Nephron progenitor cell (in vitro differentiated cells): ENCODE data around the gene PDCL3.

ENCODE experiments used
- DNase-seq: peaks from one replicate; pipeline ENCODE4 v3.0.0; 2021
- H3K27ac Mint-ChIP-seq: 2 replicates; pipeline ENCODE4 v1.8.0; 2021; ENCODE audit warnings: mild to moderate bottlenecking, moderate library complexity, mixed read lengths
- H3K27me3 Mint-ChIP-seq: 2 replicates; pipeline ENCODE4 v1.8.0; 2021; ENCODE audit warnings: mild to moderate bottlenecking, low read depth, mixed read lengths; ENCODE audit not compliant: poor library complexity
- H3K36me3 Mint-ChIP-seq: 2 replicates; pipeline ENCODE4 v1.8.0; 2021; ENCODE audit warnings: low read depth, mixed read lengths
- H3K4me1 Mint-ChIP-seq: 2 replicates; pipeline ENCODE4 v1.8.0; 2021; ENCODE audit warnings: mixed read lengths
- H3K4me3 Mint-ChIP-seq: 2 replicates; pipeline ENCODE4 v1.8.0; 2021; ENCODE audit warnings: mild to moderate bottlenecking, moderate library complexity, mixed read lengths
- H3K9me3 Mint-ChIP-seq: 2 replicates; pipeline ENCODE4 v1.8.0; 2021; ENCODE audit warnings: mild to moderate bottlenecking, moderate library complexity, mixed read lengths
- CTCF ChIP-seq: fragments of 200-600 bp; sonication (generic); IDR thresholded peaks from 2 replicates; pipeline ENCODE4 v1.5.0; 2021; ENCODE audit warnings: antibody characterized with exemption

Gene PDCL3

GRCh38 chr2:100623033-100623715, 60.4 kb downstream of the PDCL3 start:
- H3K27ac Mint-ChIP-seq = no peak overlapping the region
- H3K27me3 Mint-ChIP-seq = peaks cover 36% of the 10 kb centered on the region
- no peaks in the 10 kb centered on the region for H3K4me1 Mint-ChIP-seq
- no peak for DNase-seq
- H3K9me3 Mint-ChIP-seq = peaks cover 17% of the 10 kb centered on the region
- no peak for TF ChIP-seq CTCF
- no peak overlapping the region for H3K4me3 Mint-ChIP-seq
- H3K36me3 Mint-ChIP-seq = no peaks in the 10 kb centered on the region

- no peaks in the 10 kb centered on the region for H3K36me3 Mint-ChIP-seq
- no peak for TF ChIP-seq CTCF
- peaks cover 17% of the 10 kb centered on the region for H3K9me3 Mint-ChIP-seq
- no peaks in the 10 kb centered on the region for H3K4me1 Mint-ChIP-seq
- H3K27ac Mint-ChIP-seq = no peak overlapping the region
- H3K27me3 Mint-ChIP-seq = peaks cover 32% of the 10 kb centered on the region
- DNase-seq = no peak
- H3K4me3 Mint-ChIP-seq = no peak overlapping the region
Observed at GRCh38 chr2:100623930-100624329, 61.1 kb downstream of the PDCL3 start.

GRCh38 chr2:100624536-100624935, 61.7 kb downstream of the PDCL3 start:
- Mint-ChIP-seq H3K36me3 (no peaks in the 10 kb centered on the region), H3K9me3 (peaks cover 12% of the 10 kb centered on the region), H3K4me3 (no peak overlapping the region), H3K27me3 (peaks cover 26% of the 10 kb centered on the region), H3K27ac (no peak overlapping the region), H3K4me1 (no peaks in the 10 kb centered on the region)
- no peak for TF ChIP-seq CTCF
- DNase-seq = no peak

GRCh38 chr2:100625717-100626116, 62.9 kb downstream of the PDCL3 start:
- Mint-ChIP-seq H3K9me3 (peaks cover 7% of the 10 kb centered on the region), H3K4me1 (no peaks in the 10 kb centered on the region), H3K27ac (no peak overlapping the region), H3K27me3 (peaks cover 25% of the 10 kb centered on the region), H3K4me3 (no peak overlapping the region), H3K36me3 (no peaks in the 10 kb centered on the region)
- no peak for TF ChIP-seq CTCF
- no peak for DNase-seq
